Stimulated activated effector memory CD8-positive, alpha-beta T cell treated with anti-CD3 and anti-CD28 coated beads, Interleukin-12 subunit alpha, Interleukin-12 subunit beta, amount 100 ng/mL, for 72 hours (primary cell): Measurements from ENCODE around the gene ACTC1.

Experiments
- ATAC-seq: fragments of 150-1000 bp; cut with Tn5 transposase; 2 replicates; pipeline ENCODE4 v1.10.0; 2021
- DNase-seq, 2 donors: peaks; one replicate each; pipeline ENCODE4 v3.0.0; 2021 to 2022; ENCODE audit warnings: low spot score in 2 of 2
- H3K27ac Mint-ChIP-seq: one replicate; pipeline ENCODE4 v1.8.0; 2022; ENCODE audit warnings: mild to moderate bottlenecking, mixed read lengths
- H3K36me3 Mint-ChIP-seq: one replicate; pipeline ENCODE4 v1.8.0; 2022; ENCODE audit warnings: mild to moderate bottlenecking, mixed read lengths
- H3K4me1 Mint-ChIP-seq: one replicate; pipeline ENCODE4 v1.8.0; 2022; ENCODE audit warnings: mixed read lengths
- H3K4me3 Mint-ChIP-seq: one replicate; pipeline ENCODE4 v1.8.0; 2022; ENCODE audit warnings: mild to moderate bottlenecking, mixed read lengths
- H3K9me3 Mint-ChIP-seq: one replicate; pipeline ENCODE4 v1.8.0; 2022; ENCODE audit warnings: mixed read lengths

The ACTC1 gene

DNA sequence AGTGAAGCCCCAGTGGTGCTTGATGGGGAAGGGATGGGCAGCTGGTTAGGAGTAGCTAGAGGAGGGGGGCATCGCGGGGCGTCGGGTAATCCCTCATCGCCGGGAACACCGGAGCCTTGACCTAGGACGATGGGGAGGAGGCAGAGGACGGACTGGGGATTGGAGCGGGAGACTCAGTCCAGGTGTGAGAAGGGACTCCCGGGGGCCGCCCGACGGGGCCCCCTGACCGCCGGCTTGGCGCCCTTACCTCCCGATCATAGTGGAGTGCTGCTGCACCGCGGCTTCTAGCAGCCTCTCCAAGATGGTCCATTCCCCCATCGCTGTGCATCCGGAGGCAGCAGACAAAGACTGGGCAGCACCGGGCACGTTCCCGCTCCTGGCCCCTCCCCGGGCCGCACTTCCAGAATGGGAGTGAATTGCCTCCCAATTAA lies 41.2 kb downstream of the ACTC1 start:
- no peak overlapping the region for H3K4me3 Mint-ChIP-seq
- ATAC-seq: no peak
- no peak for DNase-seq
- H3K36me3 Mint-ChIP-seq: no peaks in the 10 kb centered on the region
- H3K27ac Mint-ChIP-seq: no peak overlapping the region
- no peaks in the 10 kb centered on the region for H3K4me1 Mint-ChIP-seq
- H3K9me3 Mint-ChIP-seq: no peaks in the 10 kb centered on the region

DNA sequence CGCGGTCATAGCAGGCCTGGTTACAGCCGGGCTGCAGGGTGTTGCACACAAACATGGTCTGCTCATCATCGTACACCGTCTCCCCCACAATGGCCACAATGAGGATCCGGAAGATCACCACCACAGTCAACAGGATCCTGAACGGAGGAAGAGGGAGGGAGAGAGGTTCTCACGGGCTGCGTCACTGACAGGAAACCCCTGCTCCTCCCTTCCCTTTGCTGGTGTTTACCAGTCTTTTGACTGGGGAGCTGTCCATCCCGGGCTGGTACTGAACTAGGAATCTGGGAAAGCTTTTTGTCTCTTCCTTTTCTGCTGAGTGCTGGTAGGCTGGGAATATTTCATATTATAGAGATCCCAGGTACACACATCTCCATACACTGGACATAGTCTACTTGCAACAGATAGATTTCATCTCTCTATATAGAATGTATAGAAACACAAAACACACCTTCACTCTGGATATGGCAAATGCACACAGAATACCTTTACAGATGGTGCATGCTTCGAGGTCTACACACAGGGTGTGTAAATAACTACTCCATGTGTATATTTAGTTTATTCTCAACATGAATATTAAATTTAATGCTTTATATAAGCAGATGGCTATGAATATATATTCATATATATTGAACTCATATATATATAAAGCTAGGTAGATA lies 42.0 kb downstream of the ACTC1 start:
- Mint-ChIP-seq H3K36me3 (no peaks in the 10 kb centered on the region), H3K4me1 (no peaks in the 10 kb centered on the region), H3K4me3 (no peak overlapping the region), H3K27ac (no peak overlapping the region), H3K9me3 (no peaks in the 10 kb centered on the region)
- ATAC-seq: no peak
- DNase-seq: no peak

DNA sequence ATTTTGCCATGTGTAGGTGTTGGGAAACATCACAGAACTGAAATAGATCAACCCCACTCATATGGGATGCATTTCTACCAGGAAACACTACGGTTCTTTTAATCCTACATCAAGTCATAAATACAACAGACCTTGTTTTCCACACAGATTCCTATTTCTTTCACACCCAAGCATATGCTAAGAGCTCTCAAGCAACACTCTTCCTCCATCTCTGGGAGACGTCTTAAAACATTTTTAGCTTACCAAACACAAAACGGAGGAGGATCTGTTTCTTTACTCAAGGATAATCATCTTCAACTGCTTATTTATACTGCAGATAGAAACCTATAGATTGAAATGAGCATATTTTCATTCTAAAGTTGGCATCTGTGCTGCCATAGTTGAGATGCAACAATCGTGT lies 45.7 kb downstream of the ACTC1 start:
- no peaks in the 10 kb centered on the region for H3K4me1 Mint-ChIP-seq
- ATAC-seq: no peak
- no peak overlapping the region for H3K4me3 Mint-ChIP-seq
- H3K9me3 Mint-ChIP-seq: no peaks in the 10 kb centered on the region
- no peak for DNase-seq
- H3K36me3 Mint-ChIP-seq: no peaks in the 10 kb centered on the region
- H3K27ac Mint-ChIP-seq: no peak overlapping the region
